HepG2 (cell line): ENCODE results near the gene LTA4H. TPM values are rescaled to one million over a fixed set of nuclear protein-coding genes. Genes with fewer than 3 reads are reported as not detected.

Experiments
- EHMT2 ChIP-seq: fragments of 200-600 bp; sonication (generic); IDR thresholded peaks from 2 replicates; pipeline ENCODE4 v1.7.0; 2017; ENCODE audit warnings: antibody characterized with exemption, low read depth, low read length, borderline replicate concordance
- HNF4G ChIP-seq, 2 experiments: sonication (generic) in 1 of 2; formaldehyde crosslinking in 1 of 2; IDR thresholded peaks; 2 replicates each; pipeline versions ENCODE4 v1.4.0 to v1.6.1; 2011 to 2020; ENCODE audit warnings: borderline replicate concordance in 2 of 2, low read depth in 2 of 2, mild to moderate bottlenecking in 2 of 2, low read length in 1 of 2, missing genetic modification reagents in 1 of 2, moderate library complexity in 1 of 2
- KDM2A ChIP-seq: sonication (generic); formaldehyde crosslinking; IDR thresholded peaks from 2 replicates; pipeline ENCODE4 v1.4.0; 2020; ENCODE audit warnings: low read depth, missing genetic modification reagents, borderline replicate concordance
- PLSCR1 ChIP-seq: sonication (generic); formaldehyde crosslinking; IDR thresholded peaks from 2 replicates; pipeline ENCODE4 v1.5.0; 2020; ENCODE audit warnings: missing genetic modification reagents, mild to moderate bottlenecking, borderline replicate concordance
- SNAI1 ChIP-seq: sonication (generic); formaldehyde crosslinking; IDR thresholded peaks from 2 replicates; pipeline ENCODE4 v1.5.0; 2020; ENCODE audit warnings: mild to moderate bottlenecking, missing genetic modification reagents, borderline replicate concordance
- ZNF276 ChIP-seq: sonication (generic); formaldehyde crosslinking; IDR thresholded peaks from 2 replicates; pipeline ENCODE4 v1.4.0; 2020; ENCODE audit warnings: mild to moderate bottlenecking, low read depth, missing genetic modification reagents
- polyA plus RNA-seq, 8 experiments: library from polyadenylated mRNA; depleted of rRNA in 3 of 8; stranded (reverse) in 7 of 8; unstranded in 1 of 8; fragments of >200 nt; fragmentation: Illumina TruSeq in 4 of 8; extraction: Trizol in 4 of 8; gene quantifications; 2 replicates each; pipeline versions ENCODE4 v1.2.1 to v1.2.3, GENCODE V29; 2011 to 2016; ENCODE audit warnings: low read depth in 4 of 8, missing spikeins in 1 of 8, mixed read lengths in 1 of 8; ENCODE audit not compliant: insufficient read depth in 1 of 8
- total RNA-seq, 5 experiments: library from RNA; depleted of rRNA; stranded (reverse); fragments of >200 nt; fragmentation: Illumina TruSeq; extraction: Trizol; gene quantifications; 2 replicates each; pipeline ENCODE4 v1.2.3, GENCODE V29; 2016; ENCODE audit warnings: low read depth in 1 of 5
- TF ChIP-seq, protein P1 (sequence below): sonication (generic); formaldehyde crosslinking; IDR thresholded peaks from one replicate; pipeline ENCODE4 v1.5.1; 2020; ENCODE audit warnings: mild to moderate bottlenecking, missing genetic modification reagents; ENCODE audit errors: not compliant biosample characterization
- TF ChIP-seq, protein P2 (sequence below): sonication (generic); formaldehyde crosslinking; IDR thresholded peaks from 2 replicates; pipeline ENCODE4 v1.5.1; 2020; ENCODE audit warnings: missing genetic modification reagents, mild to moderate bottlenecking, borderline replicate concordance
- TF ChIP-seq, protein P3 (sequence below): sonication (generic); formaldehyde crosslinking; IDR thresholded peaks from 2 replicates; pipeline ENCODE4 v1.4.0; 2020; ENCODE audit warnings: low read depth, missing genetic modification reagents

LTA4H gene
- total and polyA plus RNA-seq, 2 of the 13 experiments (the other 11 are each of a cell fraction or from before 2014, with no cell fraction given): 87.5 to 90.4 TPM

- TF ChIP-seq SNAI1 (CRISPR knock-in tag) (no peak), HNF4G (IDR thresholded peaks at IDR 0.05; ENCODE audit: borderline replicate concordance, low read depth, low read length) (peak; percentile 61; the same call in 1 of the 2 replicates), HNF4G (CRISPR knock-in tag; IDR thresholded peaks at IDR 0.05; ENCODE audit: borderline replicate concordance, low read depth) (peak; percentile 96), ZNF276 (peak; percentile 95), EHMT2 (0 out of 2 replicates have a peak, but pooled peaks have one; percentile 50), KDM2A (CRISPR knock-in tag) (peak; percentile 25; the same call in 1 of the 2 replicates), PLSCR1 (no peak; the same call in 1 of the 2 replicates)
- TF ChIP-seq, protein P1, sequence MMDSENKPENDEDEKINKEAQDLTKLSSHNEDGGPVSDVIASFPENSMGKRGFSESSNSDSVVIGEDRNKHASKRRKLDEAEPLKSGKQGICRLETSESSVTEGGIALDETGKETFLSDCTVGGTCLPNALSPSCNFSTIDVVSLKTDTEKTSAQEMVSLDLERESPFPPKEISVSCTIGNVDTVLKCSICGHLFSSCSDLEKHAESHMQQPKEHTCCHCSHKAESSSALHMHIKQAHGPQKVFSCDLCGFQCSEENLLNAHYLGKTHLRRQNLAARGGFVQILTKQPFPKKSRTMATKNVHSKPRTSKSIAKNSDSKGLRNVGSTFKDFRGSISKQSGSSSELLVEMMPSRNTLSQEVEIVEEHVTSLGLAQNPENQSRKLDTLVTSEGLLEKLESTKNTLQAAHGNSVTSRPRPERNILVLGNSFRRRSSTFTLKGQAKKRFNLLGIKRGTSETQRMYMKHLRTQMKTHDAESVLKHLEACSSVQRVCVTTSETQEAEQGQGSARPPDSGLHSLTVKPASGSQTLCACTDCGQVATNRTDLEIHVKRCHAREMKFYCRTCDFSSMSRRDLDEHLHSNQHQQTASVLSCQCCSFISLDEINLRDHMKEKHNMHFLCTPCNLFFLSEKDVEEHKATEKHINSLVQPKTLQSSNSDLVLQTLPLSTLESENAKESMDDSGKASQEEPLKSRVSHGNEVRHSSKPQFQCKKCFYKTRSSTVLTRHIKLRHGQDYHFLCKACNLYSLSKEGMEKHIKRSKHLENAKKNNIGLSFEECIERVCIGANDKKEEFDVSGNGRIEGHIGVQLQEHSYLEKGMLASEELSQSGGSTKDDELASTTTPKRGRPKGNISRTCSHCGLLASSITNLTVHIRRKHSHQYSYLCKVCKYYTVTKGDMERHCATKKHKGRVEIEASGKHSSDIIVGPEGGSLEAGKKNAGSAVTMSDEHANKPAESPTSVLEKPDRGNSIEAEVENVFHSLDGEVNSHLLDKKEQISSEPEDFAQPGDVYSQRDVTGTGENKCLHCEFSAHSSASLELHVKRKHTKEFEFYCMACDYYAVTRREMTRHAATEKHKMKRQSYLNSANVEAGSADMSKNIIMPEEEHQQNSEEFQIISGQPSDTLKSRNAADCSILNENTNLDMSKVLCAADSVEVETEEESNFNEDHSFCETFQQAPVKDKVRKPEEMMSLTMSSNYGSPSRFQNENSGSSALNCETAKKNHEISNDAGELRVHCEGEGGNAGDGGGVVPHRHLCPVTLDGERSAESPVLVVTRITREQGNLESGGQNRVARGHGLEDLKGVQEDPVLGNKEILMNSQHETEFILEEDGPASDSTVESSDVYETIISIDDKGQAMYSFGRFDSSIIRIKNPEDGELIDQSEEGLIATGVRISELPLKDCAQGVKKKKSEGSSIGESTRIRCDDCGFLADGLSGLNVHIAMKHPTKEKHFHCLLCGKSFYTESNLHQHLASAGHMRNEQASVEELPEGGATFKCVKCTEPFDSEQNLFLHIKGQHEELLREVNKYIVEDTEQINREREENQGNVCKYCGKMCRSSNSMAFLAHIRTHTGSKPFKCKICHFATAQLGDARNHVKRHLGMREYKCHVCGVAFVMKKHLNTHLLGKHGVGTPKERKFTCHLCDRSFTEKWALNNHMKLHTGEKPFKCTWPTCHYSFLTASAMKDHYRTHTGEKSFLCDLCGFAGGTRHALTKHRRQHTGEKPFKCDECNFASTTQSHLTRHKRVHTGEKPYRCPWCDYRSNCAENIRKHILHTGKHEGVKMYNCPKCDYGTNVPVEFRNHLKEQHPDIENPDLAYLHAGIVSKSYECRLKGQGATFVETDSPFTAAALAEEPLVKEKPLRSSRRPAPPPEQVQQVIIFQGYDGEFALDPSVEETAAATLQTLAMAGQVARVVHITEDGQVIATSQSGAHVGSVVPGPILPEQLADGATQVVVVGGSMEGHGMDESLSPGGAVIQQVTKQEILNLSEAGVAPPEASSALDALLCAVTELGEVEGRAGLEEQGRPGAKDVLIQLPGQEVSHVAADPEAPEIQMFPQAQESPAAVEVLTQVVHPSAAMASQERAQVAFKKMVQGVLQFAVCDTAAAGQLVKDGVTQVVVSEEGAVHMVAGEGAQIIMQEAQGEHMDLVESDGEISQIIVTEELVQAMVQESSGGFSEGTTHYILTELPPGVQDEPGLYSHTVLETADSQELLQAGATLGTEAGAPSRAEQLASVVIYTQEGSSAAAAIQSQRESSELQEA: no peak
- TF ChIP-seq, protein P2, sequence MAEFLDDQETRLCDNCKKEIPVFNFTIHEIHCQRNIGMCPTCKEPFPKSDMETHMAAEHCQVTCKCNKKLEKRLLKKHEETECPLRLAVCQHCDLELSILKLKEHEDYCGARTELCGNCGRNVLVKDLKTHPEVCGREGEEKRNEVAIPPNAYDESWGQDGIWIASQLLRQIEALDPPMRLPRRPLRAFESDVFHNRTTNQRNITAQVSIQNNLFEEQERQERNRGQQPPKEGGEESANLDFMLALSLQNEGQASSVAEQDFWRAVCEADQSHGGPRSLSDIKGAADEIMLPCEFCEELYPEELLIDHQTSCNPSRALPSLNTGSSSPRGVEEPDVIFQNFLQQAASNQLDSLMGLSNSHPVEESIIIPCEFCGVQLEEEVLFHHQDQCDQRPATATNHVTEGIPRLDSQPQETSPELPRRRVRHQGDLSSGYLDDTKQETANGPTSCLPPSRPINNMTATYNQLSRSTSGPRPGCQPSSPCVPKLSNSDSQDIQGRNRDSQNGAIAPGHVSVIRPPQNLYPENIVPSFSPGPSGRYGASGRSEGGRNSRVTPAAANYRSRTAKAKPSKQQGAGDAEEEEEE (CRISPR knock-in tag): no peak
- TF ChIP-seq, protein P3, sequence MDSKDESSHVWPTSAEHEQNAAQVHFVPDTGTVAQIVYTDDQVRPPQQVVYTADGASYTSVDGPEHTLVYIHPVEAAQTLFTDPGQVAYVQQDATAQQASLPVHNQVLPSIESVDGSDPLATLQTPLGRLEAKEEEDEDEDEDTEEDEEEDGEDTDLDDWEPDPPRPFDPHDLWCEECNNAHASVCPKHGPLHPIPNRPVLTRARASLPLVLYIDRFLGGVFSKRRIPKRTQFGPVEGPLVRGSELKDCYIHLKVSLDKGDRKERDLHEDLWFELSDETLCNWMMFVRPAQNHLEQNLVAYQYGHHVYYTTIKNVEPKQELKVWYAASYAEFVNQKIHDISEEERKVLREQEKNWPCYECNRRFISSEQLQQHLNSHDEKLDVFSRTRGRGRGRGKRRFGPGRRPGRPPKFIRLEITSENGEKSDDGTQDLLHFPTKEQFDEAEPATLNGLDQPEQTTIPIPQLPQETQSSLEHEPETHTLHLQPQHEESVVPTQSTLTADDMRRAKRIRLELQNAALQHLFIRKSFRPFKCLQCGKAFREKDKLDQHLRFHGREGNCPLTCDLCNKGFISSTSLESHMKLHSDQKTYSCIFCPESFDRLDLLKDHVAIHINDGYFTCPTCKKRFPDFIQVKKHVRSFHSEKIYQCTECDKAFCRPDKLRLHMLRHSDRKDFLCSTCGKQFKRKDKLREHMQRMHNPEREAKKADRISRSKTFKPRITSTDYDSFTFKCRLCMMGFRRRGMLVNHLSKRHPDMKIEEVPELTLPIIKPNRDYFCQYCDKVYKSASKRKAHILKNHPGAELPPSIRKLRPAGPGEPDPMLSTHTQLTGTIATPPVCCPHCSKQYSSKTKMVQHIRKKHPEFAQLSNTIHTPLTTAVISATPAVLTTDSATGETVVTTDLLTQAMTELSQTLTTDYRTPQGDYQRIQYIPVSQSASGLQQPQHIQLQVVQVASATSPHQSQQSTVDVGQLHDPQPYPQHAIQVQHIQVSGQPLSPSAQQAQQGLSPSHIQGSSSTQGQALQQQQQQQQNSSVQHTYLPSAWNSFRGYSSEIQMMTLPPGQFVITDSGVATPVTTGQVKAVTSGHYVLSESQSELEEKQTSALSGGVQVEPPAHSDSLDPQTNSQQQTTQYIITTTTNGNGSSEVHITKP (CRISPR knock-in tag): peak; percentile 66; the same call in 1 of the 2 replicates
Measured at GRCh38 chr12:95996034-95996658, 39.2 kb downstream of the LTA4H start, which contains the start of gene HAL (continued).
